Vagina (tissue), 2 donors: ENCODE measurements around the gene NUP107.

Experiments used
- CTCF ChIP-seq, 3 experiments: fragments of 450-650 bp in 2 of 3; fragments of 200-600 bp in 1 of 3; sonication (generic) in 1 of 3; IDR thresholded peaks; one replicate each; pipeline ENCODE4 v1.5.1; 2017 to 2019; ENCODE audit warnings: antibody characterized with exemption in 3 of 3, mild to moderate bottlenecking in 2 of 3, moderate library complexity in 2 of 3
- POLR2A ChIP-seq, 2 donors: fragments of 450-650 bp; IDR thresholded peaks; one replicate each; pipeline ENCODE4 v1.6.1; 2017; ENCODE audit warnings: antibody characterized with exemption in 2 of 2, mild to moderate bottlenecking in 2 of 2, moderate library complexity in 2 of 2

- TF ChIP-seq CTCF (IDR thresholded peaks at IDR 0.05) (no peak), POLR2A (IDR thresholded peaks at IDR 0.05) (no peak)
These were observed 85.9 kb downstream of the NUP107 start for GRCh38 chr12:68772714-68773113.
